22Rv1 (cell line): ENCODE results near the gene SH2D4B.

ENCODE experiments used
- CTCF ChIP-seq: fragments of 450-650 bp; IDR thresholded peaks from 2 replicates; pipeline ENCODE4 v1.5.1; 2017; ENCODE audit warnings: mild to moderate bottlenecking
- ZFX ChIP-seq: fragments of 450-650 bp; IDR thresholded peaks from 2 replicates; pipeline ENCODE4 v1.6.1; 2017; ENCODE audit warnings: antibody characterized with exemption, borderline replicate concordance

DNA sequence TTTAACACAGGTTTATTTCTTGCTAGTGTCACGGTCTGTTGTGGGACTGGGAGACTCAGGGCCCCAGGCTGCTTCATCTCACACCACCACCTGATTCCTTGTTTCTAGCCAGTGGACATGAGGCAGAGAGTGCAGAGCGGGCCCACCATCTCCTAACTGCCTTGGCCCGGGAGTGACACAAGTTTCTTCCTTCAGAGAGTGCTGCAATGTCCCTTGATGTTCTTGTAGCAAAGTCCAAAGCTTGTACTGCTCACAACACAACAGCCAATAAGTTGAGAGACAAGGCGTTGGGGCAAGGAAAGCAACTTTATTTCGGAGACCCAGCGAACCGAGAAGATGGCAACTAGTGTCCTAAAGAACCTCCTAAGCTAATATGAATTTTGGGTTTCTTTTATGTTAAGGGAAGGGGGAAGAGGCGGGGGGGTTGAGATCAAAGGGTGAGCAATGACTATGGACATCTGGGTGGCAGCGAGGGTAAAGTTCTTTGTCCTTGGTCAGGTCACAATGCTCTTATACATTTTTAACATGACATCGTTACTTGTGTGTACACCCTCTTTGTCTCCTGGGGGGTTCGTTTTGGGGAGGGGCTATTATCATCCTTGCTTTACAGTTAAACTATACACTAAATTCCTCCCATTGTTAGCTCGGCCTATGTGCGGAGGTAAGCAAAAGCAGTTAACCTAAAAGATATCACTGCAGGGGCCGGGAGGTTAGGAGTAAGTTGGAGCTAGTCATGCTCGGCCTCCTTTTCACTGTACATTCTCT is 31.6 kb downstream of the SH2D4B start:
- TF ChIP-seq CTCF (no peak), ZFX (no peak)
